ENCODE results near the gene PALD1.
"Not testable (repeated sequence)": the region's sequence is repeated elsewhere in the genome, so short reads cannot be mapped to it uniquely, and the experiment has no call there.

The PALD1 gene

DNA sequence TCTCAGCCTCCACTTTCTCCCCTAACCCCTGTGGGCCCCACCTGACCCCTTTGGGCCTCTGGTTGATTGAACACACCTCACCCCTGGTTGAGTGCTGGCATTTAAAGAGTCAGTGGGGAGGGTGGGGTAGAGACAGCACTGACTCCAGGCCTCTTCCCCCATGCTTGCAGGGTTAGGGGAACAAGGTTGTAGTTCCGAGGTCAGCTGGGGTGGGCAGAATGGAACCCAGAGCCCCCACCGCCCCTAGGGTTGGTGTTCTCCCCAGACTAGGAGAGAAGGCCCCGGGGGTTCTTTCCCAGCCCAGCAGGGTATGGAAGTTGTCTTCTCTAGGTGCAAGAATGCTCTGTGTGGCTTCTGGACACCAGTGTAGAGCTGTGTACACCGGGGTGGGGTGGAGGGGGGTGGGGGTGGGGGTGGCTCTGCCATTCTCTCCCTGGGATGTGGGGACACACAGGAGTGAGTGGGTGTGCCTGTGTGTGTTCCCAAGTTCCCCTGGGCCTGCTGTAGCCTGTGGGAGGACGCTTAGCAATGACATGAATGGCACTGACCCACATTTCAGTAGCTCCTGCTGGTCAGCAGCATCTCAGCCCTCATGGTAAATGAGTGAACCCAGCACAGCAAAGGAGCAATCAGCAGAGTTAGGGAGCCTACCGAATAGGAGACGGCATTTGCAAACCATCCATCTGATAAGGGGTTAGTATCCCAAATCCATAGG is 90.4 kb downstream of the PALD1 start:
- DNase-seq = no peak

DNA sequence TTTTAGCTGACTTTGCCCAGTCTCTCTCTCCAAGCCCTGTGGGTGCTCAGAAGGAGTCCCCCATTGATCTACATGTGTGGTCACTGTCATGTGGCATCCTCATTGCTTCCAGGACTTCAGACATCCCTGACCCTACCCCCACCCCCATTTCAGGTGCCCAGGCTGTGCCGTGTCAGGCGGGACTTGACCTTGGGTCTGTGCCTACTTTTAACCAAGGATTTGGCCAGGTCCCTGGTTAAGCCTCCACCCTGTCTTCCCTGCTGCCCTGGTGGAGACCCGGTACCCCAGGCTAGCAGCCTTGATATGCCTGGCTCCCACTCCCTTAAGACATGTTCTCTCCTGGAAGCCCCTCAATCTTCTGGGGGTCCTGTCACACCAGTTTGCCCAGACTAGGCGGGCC is 92.7 kb downstream of the PALD1 start:
- DNase-seq = no peak

DNA sequence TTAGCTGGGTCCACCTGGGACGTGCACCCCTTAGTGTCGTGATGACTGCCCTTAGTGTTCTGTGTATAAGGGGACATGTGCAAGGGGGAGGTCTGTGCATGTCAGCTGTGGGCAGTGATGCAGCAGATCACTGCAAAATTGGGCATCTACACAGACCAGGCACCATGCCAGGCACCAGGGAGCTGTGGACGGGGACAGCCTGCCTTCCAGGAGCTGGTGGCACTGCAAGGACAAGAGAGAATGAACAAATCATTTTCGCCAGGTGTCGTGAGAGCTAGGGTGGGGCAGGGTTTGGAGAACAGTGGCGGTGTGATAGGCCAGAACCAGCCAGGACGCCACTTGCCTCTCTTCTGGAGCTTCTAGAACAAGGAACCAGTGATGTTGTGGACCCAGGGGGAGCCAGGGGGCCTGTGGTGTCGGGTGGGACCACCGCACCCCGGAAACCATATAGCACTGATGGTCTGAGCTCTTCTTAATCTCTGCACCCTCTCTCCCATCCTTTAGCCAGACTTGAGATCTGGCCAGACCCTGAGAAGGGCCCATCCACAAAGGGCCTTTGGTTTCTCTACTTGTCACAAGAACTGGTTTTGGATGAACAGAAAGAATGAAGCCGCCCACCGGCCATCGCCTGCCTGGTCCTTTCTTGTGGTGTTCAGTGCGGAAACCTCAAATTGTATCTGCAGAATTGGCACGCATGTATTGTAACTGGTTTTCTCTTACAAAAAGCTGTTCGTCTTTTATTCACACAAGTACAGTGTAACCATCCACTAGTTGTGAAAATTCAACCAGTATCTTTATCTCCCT is 93.3 kb downstream of the PALD1 start:
- no peak for DNase-seq

DNA sequence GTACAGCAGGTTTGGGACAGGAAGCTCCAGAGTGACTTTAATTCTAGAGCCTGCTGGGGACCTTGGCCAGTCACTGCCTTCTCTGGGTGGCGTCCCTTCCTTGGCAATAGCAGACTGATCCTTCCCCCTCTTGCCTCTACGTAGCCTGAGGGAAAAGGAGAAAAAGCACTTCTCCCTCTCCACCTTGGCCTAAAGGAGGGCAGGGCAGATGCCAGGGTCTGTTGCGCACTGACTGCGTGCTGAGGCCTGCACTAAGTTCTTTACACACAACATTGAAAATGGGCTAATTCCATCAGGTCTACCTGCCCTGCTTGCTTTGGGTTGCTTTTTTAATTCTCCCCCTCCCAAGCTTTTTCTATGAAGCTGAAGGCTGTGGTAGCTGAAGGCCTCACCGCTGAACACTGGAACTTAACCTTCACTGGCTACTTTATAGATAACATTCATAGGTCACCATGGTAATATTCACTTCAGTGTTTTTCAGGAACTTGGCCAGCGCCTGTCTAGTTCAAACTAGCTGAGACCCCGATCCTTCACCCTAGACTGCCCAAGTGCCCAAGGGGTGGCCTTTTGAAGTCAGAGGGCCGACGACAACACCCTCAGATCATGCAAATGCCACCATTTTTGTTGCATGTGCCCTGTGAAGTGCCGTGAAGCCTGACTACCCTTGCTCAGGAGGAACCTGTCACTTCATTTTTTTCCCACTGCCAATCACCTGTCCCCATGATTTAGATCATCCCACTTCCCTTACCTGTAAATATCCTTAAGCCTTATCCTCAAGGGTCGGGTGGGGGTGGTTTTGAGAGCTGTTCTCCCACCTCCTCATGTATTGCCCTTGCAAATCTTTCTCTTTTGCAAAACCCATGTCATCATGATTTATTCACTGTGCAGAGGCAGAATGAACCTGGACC is 95.3 kb downstream of the PALD1 start:
- DNase-seq = no peak

DNA sequence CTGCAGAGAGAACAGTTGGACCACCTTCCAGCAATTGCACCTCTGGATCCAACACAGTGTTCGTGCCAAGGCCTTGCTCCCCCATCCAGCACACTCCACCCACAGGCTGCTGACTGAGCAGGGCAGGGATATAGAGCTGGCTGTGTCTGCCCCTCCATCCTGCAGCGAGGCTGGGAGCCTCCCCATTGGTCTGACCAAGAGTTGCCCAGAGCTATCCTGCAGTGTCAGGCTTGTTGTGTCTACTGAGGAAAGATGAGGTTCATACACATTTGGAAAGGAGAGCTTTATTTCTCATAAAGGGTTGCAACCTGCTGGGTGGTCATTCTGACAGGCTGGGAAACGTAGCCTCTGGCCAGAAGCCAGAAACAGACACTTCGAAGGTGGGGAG is 96.9 kb downstream of the PALD1 start:
- no peak for DNase-seq

DNA sequence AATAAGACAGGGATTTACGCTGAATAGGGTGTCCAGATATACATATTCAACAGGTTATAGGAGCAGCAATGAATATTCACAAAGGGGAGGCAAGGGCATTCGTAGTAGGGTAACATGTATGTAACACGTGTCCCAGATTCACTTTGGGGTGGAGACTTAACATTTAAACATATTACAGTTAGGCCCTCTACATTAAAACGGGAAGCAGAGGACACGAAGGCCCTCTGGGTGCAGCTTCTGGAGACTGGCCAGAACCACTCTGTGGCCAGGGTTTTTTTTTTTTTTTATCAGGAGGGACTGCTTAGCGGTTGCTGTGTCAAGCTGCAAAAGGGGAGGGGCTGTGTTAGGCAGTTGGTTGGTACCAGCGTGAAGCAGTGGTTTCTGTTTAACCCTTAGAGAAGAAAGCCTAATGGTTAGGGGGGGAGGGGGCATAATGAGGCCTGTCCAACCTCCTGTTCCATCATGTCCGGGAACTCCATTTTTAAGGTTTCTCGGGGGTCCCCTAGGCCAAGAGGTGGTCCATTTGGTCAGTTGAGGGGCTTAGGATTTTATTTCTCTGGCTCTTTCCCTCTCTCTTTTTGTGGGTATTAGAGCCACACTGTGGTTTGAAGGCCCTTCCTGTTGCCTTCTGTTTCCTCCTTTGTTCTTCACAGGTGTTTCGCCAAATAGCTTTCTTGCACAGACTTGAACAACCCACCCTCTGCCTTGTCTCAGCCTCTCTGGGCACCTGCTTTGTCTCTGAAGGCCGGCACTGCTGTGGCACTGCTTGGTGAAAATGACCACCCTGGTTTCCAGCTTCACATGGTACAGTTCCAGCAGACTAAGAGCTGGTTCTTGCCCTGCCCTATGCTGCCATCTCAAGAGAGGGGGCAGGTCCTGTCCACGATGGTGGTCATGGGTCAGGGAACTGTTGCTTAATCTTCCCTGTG is 97.6 kb downstream of the PALD1 start:
- DNase-seq = peak in 7 of 56 donors; percentile 4 to 21 (median 11)

DNA sequence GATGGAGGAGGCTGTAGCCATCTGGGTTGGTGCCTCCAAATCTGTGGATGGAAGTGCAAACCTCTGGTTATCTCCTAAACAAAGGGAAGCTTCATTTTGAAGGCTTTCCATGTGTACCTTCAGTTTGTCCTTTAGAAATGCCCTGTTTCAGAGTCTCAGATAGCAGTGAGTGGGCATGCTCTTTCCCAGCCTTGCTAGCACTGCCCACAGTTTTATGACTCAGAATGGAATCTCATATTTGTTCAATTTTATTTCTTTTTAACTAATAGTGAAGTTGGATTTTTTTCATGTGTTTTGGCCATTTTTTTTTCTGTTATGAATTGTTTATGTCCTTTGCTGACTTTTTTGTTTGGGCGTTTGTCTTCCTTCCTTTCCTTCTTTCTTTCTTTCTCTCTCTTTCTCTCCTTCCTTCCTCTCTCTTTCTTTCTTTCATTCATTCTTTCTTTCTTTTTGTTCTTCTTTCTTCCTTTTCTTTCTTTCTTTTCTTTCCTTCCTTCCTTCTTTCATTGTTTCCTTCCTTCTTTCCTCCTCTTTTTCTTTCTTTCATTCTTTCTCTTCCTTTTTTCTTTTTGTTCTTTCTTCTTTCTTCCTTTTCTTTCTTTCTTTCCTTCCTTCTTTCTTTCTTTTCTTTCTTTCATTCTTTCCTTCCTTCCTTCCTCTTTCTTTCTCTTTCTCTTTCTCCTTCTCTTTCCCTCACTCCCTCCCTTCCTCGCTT is 98.4 kb downstream of the PALD1 start:
- no peak for DNase-seq

DNA sequence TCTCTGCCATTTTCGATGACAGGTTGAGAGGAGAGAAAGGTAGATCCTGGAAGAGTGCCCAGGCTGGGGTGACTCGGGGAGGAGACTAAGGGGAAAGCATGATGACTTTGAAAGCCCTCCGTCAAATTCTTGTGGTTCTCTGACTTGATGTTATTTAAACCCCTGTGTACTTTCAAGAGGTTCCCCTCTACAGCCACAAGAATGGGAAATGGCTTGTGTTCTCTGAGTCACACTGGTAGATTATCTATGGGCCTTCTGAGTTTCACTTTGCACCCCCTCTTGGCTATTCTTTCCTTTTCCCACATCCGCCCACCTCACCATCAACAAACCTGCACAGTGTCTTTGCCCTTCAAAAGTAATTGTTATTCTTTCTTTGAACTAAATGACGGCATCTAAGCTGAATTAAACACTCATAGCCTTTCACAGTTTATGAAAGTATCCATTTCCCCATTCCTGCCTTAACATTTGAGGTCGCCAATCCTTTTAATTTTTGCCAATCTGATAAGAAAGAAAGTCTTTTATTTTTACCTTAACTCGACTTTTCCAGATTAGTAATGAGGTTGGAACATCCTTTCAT is 99.9 kb downstream of the PALD1 start:
- no peak for DNase-seq

DNA sequence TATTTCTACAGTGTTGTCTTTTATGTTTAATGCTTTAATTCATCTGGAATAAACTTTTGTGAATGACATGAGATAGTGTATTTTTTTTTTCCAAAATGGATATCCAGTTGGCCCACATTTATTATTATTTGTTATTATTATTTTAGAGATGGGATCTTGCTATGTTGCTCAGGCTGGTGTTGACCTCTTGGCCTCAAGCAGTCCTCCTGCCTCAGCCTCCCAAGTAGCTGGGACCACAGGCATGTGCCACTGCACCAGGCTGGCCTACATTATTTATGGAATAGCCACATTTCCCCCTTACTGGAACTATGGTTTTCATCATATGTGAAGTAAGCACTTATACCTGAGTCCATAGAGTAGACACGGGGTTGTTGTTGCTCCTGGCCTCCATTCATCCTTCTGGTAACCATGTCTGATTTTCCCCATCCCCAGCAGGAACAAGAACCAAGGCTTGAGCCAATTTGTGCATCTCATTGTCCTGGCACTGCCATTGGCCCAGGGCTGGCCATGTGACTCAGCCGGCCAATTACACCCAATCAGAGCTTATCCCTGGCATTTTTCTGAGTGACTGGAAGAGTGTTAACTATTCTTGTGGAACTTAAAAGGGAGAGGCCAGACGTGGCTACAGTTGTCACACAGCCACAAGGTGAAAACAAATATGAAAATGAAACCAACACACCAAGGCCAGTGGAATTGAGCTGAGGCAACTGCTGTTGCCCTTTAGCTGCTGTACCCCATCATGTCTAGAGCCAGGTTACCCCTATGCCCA is 100.9 kb downstream of the PALD1 start:
- DNase-seq = no peak

DNA sequence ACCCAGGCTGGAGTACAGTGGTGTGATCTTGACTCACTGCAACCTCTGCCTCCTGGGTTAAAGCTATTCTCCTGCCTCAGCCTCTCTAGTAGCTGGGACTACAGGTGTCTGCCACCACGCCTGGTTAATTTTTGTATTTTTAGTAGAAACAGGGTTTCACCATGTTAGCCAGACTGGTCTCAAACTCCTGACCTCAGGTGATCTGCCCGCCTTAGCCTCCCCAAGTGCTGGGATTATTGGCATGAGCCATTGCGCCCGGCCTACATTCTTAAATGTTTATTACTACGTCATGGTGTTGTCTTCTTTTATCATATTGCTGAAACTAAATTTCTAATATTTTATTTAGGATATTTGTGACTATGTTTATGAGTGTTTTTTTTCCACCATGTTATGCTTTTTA is 102.6 kb downstream of the PALD1 start:
- not testable (repeated sequence) for DNase-seq

DNA sequence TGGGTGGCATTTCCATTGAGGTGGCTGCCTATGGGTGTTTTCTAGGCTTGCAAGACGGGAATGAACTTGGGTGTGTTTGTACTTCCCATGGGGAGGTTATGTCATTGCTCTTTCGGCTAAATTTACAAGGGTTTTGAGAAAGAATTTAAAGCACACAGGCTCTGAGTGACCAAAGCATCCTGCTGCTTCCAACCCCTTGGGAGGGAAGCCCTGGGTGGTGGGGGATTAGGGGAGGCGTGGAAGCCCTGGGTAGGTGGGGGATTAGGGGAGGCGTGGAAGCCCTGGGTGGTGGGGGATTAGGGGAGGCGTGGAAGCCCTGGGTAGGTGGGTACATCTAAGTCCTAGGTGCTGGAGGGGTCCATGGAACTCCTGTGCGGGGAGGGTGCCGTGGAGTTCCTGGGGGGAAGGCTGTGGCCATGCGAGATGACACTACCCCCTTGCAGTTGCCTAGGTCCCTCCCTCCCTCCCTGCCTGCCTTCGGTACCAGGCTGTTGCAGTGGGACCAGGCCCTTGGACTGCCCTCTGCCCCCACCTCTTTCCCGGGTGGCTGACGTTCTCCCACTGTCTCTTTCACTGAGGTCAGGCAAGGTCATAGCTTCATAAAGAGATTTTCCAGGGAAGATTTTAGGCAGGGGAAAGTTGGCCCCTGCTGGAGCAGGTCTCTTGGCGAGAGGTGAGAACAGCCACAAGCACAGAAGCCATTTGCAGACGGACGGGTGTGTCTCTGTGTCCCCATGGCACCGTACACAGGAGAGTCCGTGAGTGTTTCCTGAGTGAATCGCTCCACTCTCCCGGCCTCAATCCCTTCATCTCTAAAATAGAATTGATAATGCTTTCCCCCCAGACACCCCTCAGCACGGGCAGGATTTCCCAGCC is 104.5 kb downstream of the PALD1 start:
- DNase-seq = no peak

DNA sequence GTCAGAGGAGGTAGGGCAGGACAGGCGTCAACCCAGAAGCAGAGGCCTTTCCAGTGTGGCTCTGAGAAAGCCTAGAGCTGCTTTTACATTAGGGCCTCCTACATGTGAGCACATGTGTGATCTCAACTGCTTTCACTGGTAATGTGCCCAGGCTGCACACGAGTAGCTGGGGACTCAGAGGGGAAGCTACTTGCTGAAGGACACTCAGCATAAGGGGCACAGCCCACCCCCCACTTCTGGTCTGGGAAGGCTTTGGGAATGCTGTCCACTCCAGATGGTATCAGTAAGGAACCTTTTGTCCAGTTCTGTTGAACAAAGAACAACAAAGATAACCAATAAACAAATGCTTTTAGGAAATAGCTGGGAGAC is 105.1 kb downstream of the PALD1 start:
- no peak for DNase-seq

DNA sequence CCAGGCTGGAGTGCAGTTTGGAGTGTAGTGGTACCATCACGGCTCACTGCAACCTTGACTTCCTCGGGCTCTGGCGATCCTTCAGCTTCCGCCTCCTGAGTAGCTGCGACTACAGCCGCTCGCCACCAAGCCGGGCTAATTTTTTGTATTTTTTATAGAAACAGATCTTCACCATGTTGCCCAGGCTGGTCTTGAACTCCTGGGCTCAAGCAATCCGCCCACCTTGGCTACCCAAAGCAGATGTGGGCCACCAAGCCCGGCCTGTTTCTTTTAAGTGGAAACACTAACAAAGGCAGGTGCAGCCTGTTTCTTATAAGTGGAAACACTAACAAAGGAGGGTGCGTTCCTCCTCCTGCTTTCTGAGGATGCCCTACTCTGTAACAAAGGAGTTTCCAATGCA is 105.8 kb downstream of the PALD1 start:
- DNase-seq = no peak

DNA sequence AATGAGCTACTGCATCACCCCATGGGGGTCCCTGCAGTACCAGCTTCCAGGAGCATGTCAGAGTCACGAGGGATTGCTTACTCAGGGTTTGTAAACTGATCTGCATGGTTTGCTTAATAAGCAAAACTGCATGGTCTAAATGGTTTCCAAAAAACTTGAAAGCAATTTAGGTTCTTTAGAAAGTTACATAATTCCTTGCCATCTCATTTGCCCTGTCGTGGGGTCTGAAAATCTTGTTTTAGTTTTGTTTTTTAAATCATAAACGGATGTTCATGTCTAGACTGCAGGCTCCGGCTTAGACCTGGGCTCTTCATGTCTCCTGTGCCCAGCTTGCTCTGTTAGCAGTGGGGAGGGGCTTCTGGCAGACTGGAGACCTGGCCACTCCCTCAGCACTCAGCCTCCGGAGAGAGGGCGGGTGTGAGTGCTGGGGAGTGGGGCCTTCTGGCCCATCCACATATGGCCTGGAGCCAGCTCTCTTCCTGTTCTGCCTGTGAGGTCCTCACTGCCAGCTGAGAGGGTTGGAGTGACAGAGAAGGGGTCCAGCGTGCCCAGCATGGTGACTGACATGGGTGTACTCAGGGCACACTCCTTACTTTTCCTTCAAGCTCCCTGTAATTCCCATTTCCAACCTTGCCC is 106.5 kb downstream of the PALD1 start:
- DNase-seq = no peak

DNA sequence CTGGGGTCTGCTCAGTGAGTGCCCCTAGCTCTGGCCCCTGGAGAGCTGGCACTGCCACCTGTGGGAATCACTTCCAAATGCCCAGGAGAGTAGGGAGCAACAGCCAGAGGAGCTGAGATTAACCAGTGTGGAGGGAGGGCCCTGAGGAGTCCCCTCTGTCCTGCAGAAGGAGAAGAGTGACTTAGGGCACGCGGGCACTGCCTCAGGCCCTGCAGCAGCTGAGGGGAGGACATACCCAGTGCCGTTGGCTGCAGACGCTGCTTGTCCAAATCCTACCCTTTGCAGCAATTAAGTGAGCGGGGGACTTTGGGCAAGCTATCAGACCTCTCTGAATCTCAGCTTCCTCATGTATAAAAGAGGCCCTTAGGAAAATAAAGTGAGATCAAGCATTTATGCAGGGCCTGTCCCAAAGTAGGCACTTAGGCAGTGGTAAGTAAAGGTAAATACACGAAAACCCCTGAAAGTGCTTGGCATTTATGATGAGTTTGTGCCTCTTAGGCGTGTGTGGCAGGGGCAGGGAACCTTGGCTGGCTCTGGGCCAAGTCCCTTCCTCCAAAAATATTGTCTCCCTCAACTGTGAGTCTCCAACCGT is 107.1 kb downstream of the PALD1 start:
- DNase-seq = no peak

DNA sequence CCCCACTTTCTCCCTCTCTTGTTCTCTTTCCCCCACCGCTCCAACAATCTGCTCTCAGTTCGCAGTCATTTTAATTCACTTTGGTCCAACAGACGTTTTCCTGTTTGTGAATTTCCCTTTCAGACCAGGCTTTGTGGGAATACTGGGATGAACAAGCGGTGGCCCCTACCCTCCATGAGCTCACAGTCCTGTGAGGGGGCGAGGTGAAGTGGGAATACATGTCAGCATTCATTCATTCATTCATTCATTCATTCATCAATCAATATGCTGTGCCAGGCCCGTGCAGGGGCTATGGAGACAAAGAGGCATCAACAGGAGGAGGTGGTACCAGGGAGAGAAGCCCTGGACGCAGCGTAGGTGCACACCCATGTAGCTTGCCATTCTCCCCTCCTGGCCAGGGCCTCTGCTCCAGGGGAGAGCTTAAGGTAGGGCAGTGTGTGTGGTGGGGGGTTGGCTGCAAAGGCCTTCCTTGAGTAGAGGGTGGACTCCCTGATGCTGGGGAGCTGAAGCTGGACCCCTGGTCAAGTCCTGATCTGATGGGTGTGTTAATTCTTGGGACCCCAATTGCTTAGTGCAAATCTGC is 107.9 kb downstream of the PALD1 start:
- DNase-seq = no peak

Data from amygdala (tissue), 56 donors.